IMR-90 (cell line): ENCODE measurements around the gene ARRDC5. TPM values are rescaled to one million over a fixed set of nuclear protein-coding genes. Genes with fewer than 3 reads are reported as not detected.
A peak's percentile ranks its signal among the peaks of the same experiment; 100 is the strongest.

Experiments
- ATAC-seq: fragments of 200-7000 bp; cut with Tn5 transposase; 2 replicates; pipeline ENCODE4 v1.9.1; 2020; ENCODE audit warnings: low read depth, mild to moderate bottlenecking, moderate library complexity
- BruUV-seq: library from RNA; stranded (reverse); fragments of 400-500 nt; replicated peaks from 2 replicates; lab custom pipeline; 2021; lab: Mats Ljungman, UMichigan
- CTCF ChIA-PET: fragments of 300-600 bp; formaldehyde crosslinking; extraction: SDS; loops from one replicate; lab custom pipeline; 2021; ENCODE audit warnings: antibody characterized with exemption; lab: Yijun Ruan, JAX
- POLR2A ChIA-PET: fragments of 300-600 bp; sonication (Branson Sonifier 250); formaldehyde crosslinking; loops from one replicate; lab custom pipeline; 2022; ENCODE audit warnings: antibody characterized with exemption; ENCODE audit not compliant: unreplicated experiment; lab: Charles Lee
- DNase-seq: peaks from one replicate; pipeline ENCODE4 v3.0.0; 2013
- H2AFZ ChIP-seq: replicated peaks from 2 replicates; pipeline ENCODE3; 2013; ENCODE audit warnings: low read length, mild to moderate bottlenecking; ENCODE audit not compliant: poor library complexity
- H2AK5ac ChIP-seq: 2 replicates; pipeline ENCODE4 v1.6.1; 2013; ENCODE audit warnings: low read depth, low read length, inconsistent platforms
- H2AK9ac ChIP-seq: replicated peaks from 2 replicates; pipeline ENCODE3; 2013; ENCODE audit warnings: mild to moderate bottlenecking, low read depth, low read length, moderate library complexity; ENCODE audit not compliant: poor library complexity
- H2BK120ac ChIP-seq: 2 replicates; pipeline ENCODE4 v1.6.1; 2013; ENCODE audit warnings: low read depth, low read length, inconsistent platforms
- H2BK15ac ChIP-seq: 3 replicates; pipeline ENCODE4 v1.6.1; 2013; ENCODE audit warnings: low read depth, low read length, inconsistent platforms
- H2BK20ac ChIP-seq: 2 replicates; pipeline ENCODE4 v1.6.1; 2013; ENCODE audit warnings: low read depth, mild to moderate bottlenecking, inconsistent platforms, low read length, moderate library complexity
- H2BK5ac ChIP-seq: 2 replicates; pipeline ENCODE4 v1.6.1; 2013; ENCODE audit warnings: mild to moderate bottlenecking, low read depth, low read length, inconsistent platforms; ENCODE audit not compliant: poor library complexity, severe bottlenecking
- H3K14ac ChIP-seq: replicated peaks from 2 replicates; pipeline ENCODE4 v1.6.1; 2013; ENCODE audit warnings: low read depth, low read length, inconsistent platforms
- H3K18ac ChIP-seq: 2 replicates; pipeline ENCODE4 v1.6.1; 2013; ENCODE audit warnings: low read depth, low read length, control low read depth
- H3K23ac ChIP-seq: 2 replicates; pipeline ENCODE4 v1.6.1; 2013; ENCODE audit warnings: low read depth, low read length, inconsistent platforms
- H3K27ac ChIP-seq: 2 replicates; pipeline ENCODE4 v1.5.1; 2013; ENCODE audit warnings: mild to moderate bottlenecking, control low read depth, low read length; ENCODE audit not compliant: insufficient read depth
- H3K27me3 ChIP-seq: 2 replicates; pipeline ENCODE4 v1.6.1; 2013; ENCODE audit warnings: low read length; ENCODE audit not compliant: control insufficient read depth, insufficient read depth
- H3K36me3 ChIP-seq: 2 replicates; pipeline ENCODE4 v1.6.1; 2013; ENCODE audit warnings: low read length, mixed read lengths; ENCODE audit not compliant: control insufficient read depth, insufficient read depth
- H3K4ac ChIP-seq: 2 replicates; pipeline ENCODE4 v1.6.1; 2013; ENCODE audit warnings: low read depth, low read length, inconsistent platforms
- H3K4me1 ChIP-seq: 2 replicates; pipeline ENCODE4 v1.6.1; 2013; ENCODE audit warnings: low read length, mixed read lengths; ENCODE audit not compliant: control insufficient read depth, insufficient read depth
- H3K4me2 ChIP-seq: 2 replicates; pipeline ENCODE4 v1.6.1; 2013; ENCODE audit warnings: low read depth, mild to moderate bottlenecking, control low read depth, low read length, moderate library complexity
- H3K4me3 ChIP-seq: 2 replicates; pipeline ENCODE4 v1.5.1; 2013; ENCODE audit warnings: low read depth, mild to moderate bottlenecking, control low read depth, low read length, moderate library complexity; ENCODE audit not compliant: insufficient read depth
- H3K56ac ChIP-seq: 2 replicates; pipeline ENCODE4 v1.6.1; 2013; ENCODE audit warnings: low read length, inconsistent platforms; ENCODE audit not compliant: insufficient read depth; ENCODE audit errors: extremely low read depth
- H3K79me1 ChIP-seq, 2 experiments: 2 replicates each; pipeline ENCODE4 v1.6.1; 2013; ENCODE audit warnings: low read length in 2 of 2, inconsistent platforms in 1 of 2, low read depth in 1 of 2
- H3K9ac ChIP-seq: 2 replicates; pipeline ENCODE4 v1.6.1; 2013; ENCODE audit warnings: low read depth, low read length, control low read depth
- H3K9me1 ChIP-seq: 2 replicates; pipeline ENCODE4 v1.6.1; 2013; ENCODE audit warnings: low read length, inconsistent platforms; ENCODE audit not compliant: insufficient read depth
- H3K9me3 ChIP-seq: 2 replicates; pipeline ENCODE4 v1.6.1; 2013; ENCODE audit warnings: low read length; ENCODE audit not compliant: control insufficient read depth, insufficient read depth
- H4K20me1 ChIP-seq: 2 replicates; pipeline ENCODE4 v1.6.1; 2013; ENCODE audit warnings: low read length, inconsistent platforms; ENCODE audit not compliant: insufficient read depth
- H4K5ac ChIP-seq: 2 replicates; pipeline ENCODE4 v1.6.1; 2013; ENCODE audit warnings: mild to moderate bottlenecking, low read depth, low read length, control low read depth
- H4K8ac ChIP-seq, 2 experiments: 2 replicates each; pipeline ENCODE4 v1.6.1; 2013; ENCODE audit warnings: low read depth in 2 of 2, low read length in 2 of 2, control low read depth in 1 of 2, inconsistent platforms in 1 of 2
- H4K91ac ChIP-seq: 2 replicates; pipeline ENCODE4 v1.6.1; 2013; ENCODE audit warnings: low read depth, low read length, inconsistent platforms; ENCODE audit not compliant: insufficient read depth
- BHLHE40 ChIP-seq: fragments of 150-350 bp; IDR thresholded peaks from 2 replicates; pipeline ENCODE4 v1.6.1; 2016; ENCODE audit warnings: mild to moderate bottlenecking, low read depth, low read length
- CEBPB ChIP-seq: IDR thresholded peaks from 2 replicates; pipeline ENCODE4 v1.6.1; 2012; ENCODE audit warnings: low read depth, low read length, improper control_type of control experiment
- CHD1 ChIP-seq: IDR thresholded peaks from 2 replicates; pipeline ENCODE4 v1.6.1; 2012; ENCODE audit warnings: low read depth, low read length, improper control_type of control experiment
- CTCF ChIP-seq: conservative IDR thresholded peaks from 2 replicates; pipeline ENCODE4 v1.5.1; 2012; ENCODE audit warnings: mild to moderate bottlenecking, low read depth, low read length, improper control_type of control experiment
- ELK1 ChIP-seq: fragments of 150-350 bp; IDR thresholded peaks from 2 replicates; pipeline ENCODE4 v1.6.1; 2016; ENCODE audit warnings: low read depth, mild to moderate bottlenecking, low read length, moderate library complexity, borderline replicate concordance
- FOS ChIP-seq: fragments of 150-350 bp; IDR thresholded peaks from 2 replicates; pipeline ENCODE4 v1.6.1; 2016; ENCODE audit warnings: low read depth, low read length
- MAFK ChIP-seq: IDR thresholded peaks from 2 replicates; pipeline ENCODE4 v1.6.1; 2012; ENCODE audit warnings: low read depth, low read length, improper control_type of control experiment
- MAZ ChIP-seq: IDR thresholded peaks from 2 replicates; pipeline ENCODE4 v1.6.1; 2012; ENCODE audit warnings: low read depth, mild to moderate bottlenecking, low read length, improper control_type of control experiment, moderate library complexity, borderline replicate concordance
- MXI1 ChIP-seq: IDR thresholded peaks from 2 replicates; pipeline ENCODE4 v1.6.1; 2012; ENCODE audit warnings: low read depth, mild to moderate bottlenecking, low read length, moderate library complexity, borderline replicate concordance
- NFE2L2 ChIP-seq: fragments of 150-350 bp; IDR thresholded peaks from 2 replicates; pipeline ENCODE4 v1.6.1; 2016; ENCODE audit warnings: low read depth, mild to moderate bottlenecking, low read length
- POLR2A ChIP-seq: IDR thresholded peaks from 2 replicates; pipeline ENCODE4 v1.6.1; 2012; ENCODE audit warnings: mild to moderate bottlenecking, low read depth, low read length
- RAD21 ChIP-seq: IDR thresholded peaks from 2 replicates; pipeline ENCODE4 v1.6.1; 2012; ENCODE audit warnings: low read length, improper control_type of control experiment
- RCOR1 ChIP-seq: IDR thresholded peaks from 2 replicates; pipeline ENCODE4 v1.6.1; 2012; ENCODE audit warnings: mild to moderate bottlenecking, low read length, improper control_type of control experiment; ENCODE audit not compliant: insufficient replicate concordance
- RFX5 ChIP-seq: IDR thresholded peaks from 2 replicates; pipeline ENCODE4 v1.8.0; 2012; ENCODE audit warnings: low read depth, mild to moderate bottlenecking, low read length, moderate library complexity
- SMC3 ChIP-seq: fragments of 150-350 bp; IDR thresholded peaks from 2 replicates; pipeline ENCODE4 v1.6.1; 2016; ENCODE audit warnings: low read depth, mild to moderate bottlenecking, antibody characterized with exemption, low read length, moderate library complexity
- USF2 ChIP-seq: fragments of 150-350 bp; IDR thresholded peaks from 2 replicates; pipeline ENCODE4 v1.6.1; 2017; ENCODE audit warnings: mild to moderate bottlenecking, antibody characterized with exemption, low read length, low read depth
- WGBS, 2 experiments: methylation state at CpG; one replicate each; pipeline versions ENCODE4 v1.1.5 to v1.1.7; 2013; ENCODE audit warnings: missing lambda C conversion rate in 2 of 2; ENCODE audit not compliant: insufficient read length in 1 of 2; ENCODE audit errors: extremely low coverage in 2 of 2; 5-methylcytosine and 5-hydroxymethylcytosine counted together
- dilution Hi-C: fragments of 300-500 bp; cut with HindIII; formaldehyde crosslinking; loops from one replicate; pipeline ENCODE4 v1.14.3; 2018; ENCODE audit warnings: low sequenced_read_pairs; ENCODE audit not compliant: unreplicated experiment
- in situ Hi-C: fragments of 300-500 bp; cut with MboI; formaldehyde crosslinking; loops from 3 replicates; pipeline ENCODE4 v1.14.3; 2019; ENCODE audit warnings: low sequenced_read_pairs, inconsistent platforms, mixed read lengths
- intact Hi-C: fragments of 100-400 bp; cut with micrococcal nuclease; formaldehyde crosslinking; loops from 2 replicates; pipeline ENCODE4 v1.10.0; 2022
- polyA plus RNA-seq, 3 experiments: library from polyadenylated mRNA; depleted of rRNA; stranded (reverse); fragments of >200 nt; gene quantifications; 2 replicates each; pipeline ENCODE4 v1.2.3, GENCODE V29; 2012; ENCODE audit warnings: low replicate concordance in 1 of 3
- total RNA-seq: library from RNA; depleted of rRNA; stranded (reverse); fragments of >200 nt; gene quantifications from 2 replicates; pipeline ENCODE4 v1.2.3, GENCODE V29; 2012

The ARRDC5 gene
- total and polyA plus RNA-seq, 2 of the 4 experiments (the other 2 are of a cell fraction) = not detected

GRCh38 chr19:4929186-4929585, 26.5 kb upstream of the ARRDC5 start:
- Histone ChIP-seq H3K14ac (no peak overlapping the region), H2BK120ac (no peak overlapping the region), H3K27ac (no peak overlapping the region), H3K9ac (no peak overlapping the region), H3K4me3 (no peak overlapping the region), H3K9me1 (peaks cover 6% of the 10 kb centered on the region; the same call in 1 of the 2 replicates), H2BK20ac (no peak overlapping the region), H3K4ac (no peak overlapping the region), H2AK9ac (peak overlapping the region; percentile 65), H3K18ac (no peak overlapping the region), H4K5ac (no peak overlapping the region), H3K9me3 (no peaks in the 10 kb centered on the region), H4K20me1 (peaks cover 44% of the 10 kb centered on the region), H3K4me1 (peaks cover 4% of the 10 kb centered on the region; the same call in 1 of the 2 replicates), H4K8ac (no peak overlapping the region), H3K36me3 (peaks cover 23% of the 10 kb centered on the region), H2AFZ (peak overlapping the region; percentile 39), H3K56ac (no peak overlapping the region), H2BK15ac (no peak overlapping the region), H3K27me3 (no peaks in the 10 kb centered on the region), H3K79me1 (peaks cover 27 to 77% of the 10 kb centered on the region in 2 experiments), H3K4me2 (no peak overlapping the region), H2AK5ac (no peak overlapping the region), H4K91ac (no peak overlapping the region), H3K23ac (no peak overlapping the region), H2BK5ac (no peak overlapping the region)
- POLR2A ChIA-PET = no interaction called here
- intact Hi-C loops = no loop called here
- CTCF ChIA-PET = interaction anchor here (1.1 kb wide), 1 partner anchor 9 kb away, joined by 6 read pairs; no protein-coding TSS in a partner anchor
- DNase-seq (no peak), ATAC-seq (no peak)
- no TSS peak for BruUV-seq
- 96% methylated on average over 8 of the region's 22 CpGs; no CpG with 5 or more reads in 1 of the 2 experiments for WGBS, 2 experiments
- in situ Hi-C loops = no loop called here
- dilution Hi-C loops = no loop called here
- TF ChIP-seq BHLHE40 (no peak), POLR2A (no peak), FOS (no peak), SMC3 (no peak), MAFK (no peak), CTCF (no peak), CEBPB (no peak), RCOR1 (no peak), MXI1 (no peak), RAD21 (no peak), USF2 (no peak), CHD1 (no peak), NFE2L2 (no peak), RFX5 (no peak), ELK1 (no peak), MAZ (no peak)
